HG03159 (cell line): Measurements from ENCODE around the gene XIST.
"Not testable (repeated sequence)": the region's sequence is repeated elsewhere in the genome, so short reads cannot be mapped to it uniquely, and the experiment has no call there.

Experiments
- ATAC-seq: cut with Tn5 transposase; IDR thresholded peaks from one replicate; pipeline ENCODE4 v1.9.1; 2021; ENCODE audit warnings: mild to moderate bottlenecking, moderate library complexity; ENCODE audit not compliant: unreplicated experiment

The XIST gene

DNA sequence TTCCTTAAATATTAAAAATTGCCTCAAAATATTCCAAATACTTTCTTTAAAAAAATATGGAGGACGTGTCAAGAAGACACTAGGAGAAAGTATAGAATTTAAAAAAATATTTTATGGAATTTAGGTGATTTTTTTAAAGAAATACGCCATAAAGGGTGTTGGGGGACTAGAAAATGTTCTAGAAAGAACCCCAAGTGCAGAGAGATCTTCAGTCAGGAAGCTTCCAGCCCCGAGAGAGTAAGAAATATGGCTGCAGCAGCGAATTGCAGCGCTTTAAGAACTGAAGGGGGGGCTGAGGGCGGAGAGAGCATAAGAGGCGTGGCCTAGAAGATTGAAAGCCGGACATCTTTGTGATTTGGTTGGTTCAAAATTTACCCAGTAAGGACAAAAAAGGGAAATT, at the start of gene XIST:
TSS of gene XIST (minus strand) at position 248 of the 400 bp plus-strand sequence.
- ATAC-seq, result no peak

GRCh38 chrX:73898315-73898714, 45.8 kb upstream of the XIST start:
- ATAC-seq, result not testable (repeated sequence)

DNA sequence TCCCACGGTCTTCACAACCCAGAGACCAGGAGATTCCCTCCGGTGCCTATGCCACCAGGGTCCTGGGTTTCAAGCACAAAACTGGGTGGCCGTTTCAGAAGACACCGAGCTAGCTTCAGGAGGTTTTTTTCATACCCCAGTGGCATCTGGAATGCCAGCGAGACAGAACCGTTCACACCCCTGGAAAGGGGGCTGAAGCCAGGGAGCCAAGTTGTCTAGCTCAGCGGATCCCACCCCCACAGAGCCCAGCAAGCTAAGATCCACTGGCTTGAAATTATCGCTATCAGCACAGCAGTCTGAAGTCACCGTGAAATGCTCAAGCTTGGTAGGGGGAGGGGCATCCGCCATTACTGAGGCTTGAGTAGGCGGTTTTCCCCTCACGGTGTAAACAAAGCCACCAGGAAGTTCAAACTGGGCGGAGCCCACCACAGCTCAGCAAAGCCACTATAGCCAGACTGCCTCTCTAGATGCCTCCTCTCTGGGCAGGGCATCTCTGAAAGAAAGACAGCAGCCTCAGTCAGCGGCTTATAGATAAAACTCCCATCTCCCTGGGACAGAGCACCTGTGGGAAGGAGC, 40.1 kb upstream of the XIST start:
- ATAC-seq, result not testable (repeated sequence)

- ATAC-seq, result not testable (repeated sequence)
Measured at GRCh38 chrX:73882260-73882659, 29.7 kb upstream of the XIST start.

GRCh38 chrX:73877687-73878086, 25.2 kb upstream of the XIST start:
- no peak for ATAC-seq

DNA sequence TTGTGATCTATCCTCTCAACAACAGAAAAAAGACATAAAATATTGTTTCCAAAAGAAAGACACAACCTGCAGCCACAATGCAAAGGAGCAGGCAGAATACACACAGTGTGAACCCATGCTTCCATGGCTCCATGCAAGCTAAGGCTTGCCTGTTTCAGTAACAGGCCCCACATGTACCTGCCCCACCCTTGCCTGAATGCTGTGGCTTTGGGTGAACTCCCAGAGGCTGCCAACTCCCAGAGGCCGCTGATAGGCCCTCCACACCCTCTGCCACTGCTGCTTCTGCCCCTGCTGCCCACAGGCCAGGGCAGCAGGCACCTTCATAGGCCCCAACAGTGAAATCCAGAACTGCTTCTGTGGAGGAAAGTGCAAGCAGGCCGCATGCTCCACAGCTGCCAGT, 24.4 kb upstream of the XIST start:
- ATAC-seq, result no peak

DNA sequence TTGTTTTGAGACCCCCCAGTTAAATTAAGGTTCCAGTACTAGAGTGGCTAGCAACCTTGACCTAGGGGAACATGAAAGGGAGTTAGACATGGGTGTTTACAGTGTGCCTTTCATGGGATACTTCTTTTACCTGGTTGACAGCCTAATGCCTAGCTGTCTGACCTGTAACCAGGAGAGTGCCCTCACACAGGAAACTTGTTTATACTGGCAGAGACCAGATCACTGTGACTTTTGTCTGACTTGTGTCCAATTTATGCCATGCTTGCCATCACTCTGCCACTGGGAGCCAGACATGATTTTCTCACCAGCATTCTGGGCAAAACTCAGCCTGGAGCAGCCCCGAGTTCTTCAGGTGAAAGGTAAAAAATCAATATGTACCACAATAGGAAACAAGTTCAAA, 16.4 kb upstream of the XIST start:
- ATAC-seq, result no peak

DNA sequence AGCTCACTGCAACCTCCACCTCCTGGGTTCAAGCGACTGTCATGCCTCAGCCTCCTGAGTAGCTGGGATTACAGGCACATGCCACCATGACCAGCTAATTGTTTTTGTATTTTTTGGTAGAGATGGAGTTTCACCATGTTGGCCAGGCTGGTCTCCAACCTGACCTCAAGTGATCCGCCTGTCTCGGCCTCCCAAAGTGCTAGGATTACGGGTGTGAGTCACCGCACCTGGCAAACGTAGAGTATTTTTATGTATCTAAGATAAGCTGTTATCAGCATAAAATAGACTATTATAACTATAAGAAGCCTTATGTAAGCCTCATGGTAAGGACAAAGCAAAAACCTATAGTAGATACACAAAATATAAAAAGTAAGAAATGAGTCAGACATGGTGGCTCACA, 14.6 kb upstream of the XIST start:
- ATAC-seq, result no peak

- no peak for ATAC-seq
Measured at GRCh38 chrX:73863852-73864251, 11.3 kb upstream of the XIST start.

GRCh38 chrX:73863268-73863667, 10.8 kb upstream of the XIST start:
- ATAC-seq, result no peak

- ATAC-seq, result no peak
Measured at GRCh38 chrX:73859622-73860021, 7.1 kb upstream of the XIST start.

GRCh38 chrX:73855546-73855945, 3.0 kb upstream of the XIST start:
- peak; percentile 31 for ATAC-seq

- no peak for ATAC-seq
Measured at GRCh38 chrX:73852022-73852421, 492 bp downstream of the XIST start.

- peak; percentile 75 for ATAC-seq
Measured at GRCh38 chrX:73851014-73852009, 1.2 kb downstream of the XIST start.

- no peak for ATAC-seq
Measured at GRCh38 chrX:73850124-73851013, 2.1 kb downstream of the XIST start.

DNA sequence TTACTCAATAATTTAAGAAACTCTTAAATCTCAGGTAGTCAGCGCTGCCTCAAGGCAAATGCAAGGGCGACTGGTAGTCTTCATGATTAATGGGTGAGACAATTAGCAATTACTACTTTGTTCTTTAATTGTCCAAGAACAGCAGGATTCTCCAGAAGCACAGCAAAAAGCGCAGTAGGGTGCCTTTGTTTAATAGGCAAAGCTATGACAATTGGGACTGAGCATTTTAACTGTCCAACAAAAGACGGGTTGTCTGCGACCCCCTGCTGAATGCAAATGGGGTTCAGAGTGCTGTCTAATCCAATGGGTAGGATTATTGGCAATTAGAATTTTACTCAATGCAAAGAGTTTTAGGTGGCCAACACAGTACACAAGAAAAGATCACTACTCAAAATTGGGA, 3.4 kb downstream of the XIST start:
- no peak for ATAC-seq

DNA sequence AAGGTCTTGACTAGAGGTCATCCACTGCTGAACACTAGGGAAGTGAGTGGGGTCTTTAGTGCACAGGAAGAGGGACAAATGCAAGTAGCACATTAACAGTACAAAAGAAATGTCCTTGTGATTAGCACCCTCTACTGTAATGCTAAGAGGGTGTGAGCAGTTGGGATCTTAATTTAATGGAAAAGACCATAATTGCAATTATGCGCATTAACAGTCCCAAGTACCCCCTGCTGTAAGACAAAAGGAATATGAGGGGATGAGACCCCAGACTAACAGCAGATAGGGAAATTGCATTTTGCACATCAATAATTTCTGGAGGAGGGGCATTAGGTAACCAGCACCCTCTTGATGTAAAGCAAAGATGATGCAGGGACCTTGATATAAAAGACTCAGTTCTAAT, 4.5 kb downstream of the XIST start:
- ATAC-seq, result no peak

DNA sequence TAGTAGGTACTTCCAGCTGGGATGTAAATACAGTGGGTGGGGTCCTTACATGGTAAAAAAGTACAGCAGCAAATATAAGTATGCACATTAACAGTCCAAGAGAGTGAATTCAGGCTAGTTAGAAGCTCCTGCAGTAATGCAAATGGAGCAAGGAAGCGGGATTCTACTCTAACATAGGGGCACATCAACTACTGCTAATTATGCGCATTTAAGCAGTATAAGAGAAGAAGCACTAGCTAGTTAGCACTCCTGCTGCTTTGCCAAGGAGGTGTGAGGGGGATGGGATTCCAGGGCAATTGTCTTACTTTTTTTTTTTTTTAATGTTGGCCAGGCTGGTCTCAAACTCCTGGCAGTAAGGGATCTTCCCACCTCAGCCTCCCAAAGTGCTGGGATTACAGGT, 5.4 kb downstream of the XIST start:
- no peak for ATAC-seq

- ATAC-seq, result no peak
Measured at GRCh38 chrX:73842541-73843234, 9.8 kb downstream of the XIST start.

DNA sequence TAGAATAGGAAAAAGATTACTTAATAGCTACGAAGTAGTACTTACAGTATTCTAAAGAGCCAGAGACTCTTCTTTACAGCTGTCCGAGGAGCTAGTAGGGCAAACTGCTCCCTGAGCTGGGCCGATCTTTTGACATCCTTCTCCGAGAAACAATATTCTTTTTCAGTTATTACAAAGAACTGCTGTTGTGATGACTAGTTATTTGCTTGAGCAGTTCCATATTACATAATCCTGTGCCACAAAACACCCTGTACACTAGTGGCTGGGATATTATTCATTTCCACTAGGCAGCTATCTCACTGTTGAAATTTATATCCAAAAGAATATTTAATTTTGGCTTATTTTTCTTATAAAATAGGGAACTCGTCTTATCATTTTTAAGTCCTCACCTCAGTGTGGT, 11.2 kb downstream of the XIST start:
- no peak for ATAC-seq
